ENCODE data around the gene WWC2. TPM values are rescaled to one million over a fixed set of nuclear protein-coding genes. Genes with fewer than 3 reads are reported as not detected.

Gene WWC2
- total RNA-seq (2021; ENCODE audit: unreplicated experiment) (39.1 TPM), Bru-seq, nascent RNA (percentile 88 among the genes with signal in this experiment), BruChase-seq, experiment 1, labeled RNA remaining after a 6-hour chase (percentile 78 among the genes with signal in this experiment), BruChase-seq, experiment 2, labeled RNA remaining after a 2-hour chase (percentile 80 among the genes with signal in this experiment)
- polyA plus RNA-seq (2012) = 12.9 and 13.1 TPM in 2 replicates
- long read RNA-seq, full-length matches to known transcripts = 34 of 60 reads
- long read RNA-seq, partial matches to known transcripts = 14 of 60 reads
- long read RNA-seq, other reads (novel, unspliced or antisense) = 12 of 60 reads

- TF ChIP-seq ZNF274 (IDR thresholded peaks at IDR 0.05; ENCODE audit: low read depth, low read length) = no peak
- peak; percentile 82; the same call in 1 of the 2 replicates for TF ChIP-seq SIN3A (IDR thresholded peaks at IDR 0.05; ENCODE audit: low read depth)
- peak; percentile 54; the same call in 1 of the 2 replicates for TF ChIP-seq SP1 (IDR thresholded peaks at IDR 0.05; ENCODE audit: low read depth)
- TF ChIP-seq, protein P1, sequence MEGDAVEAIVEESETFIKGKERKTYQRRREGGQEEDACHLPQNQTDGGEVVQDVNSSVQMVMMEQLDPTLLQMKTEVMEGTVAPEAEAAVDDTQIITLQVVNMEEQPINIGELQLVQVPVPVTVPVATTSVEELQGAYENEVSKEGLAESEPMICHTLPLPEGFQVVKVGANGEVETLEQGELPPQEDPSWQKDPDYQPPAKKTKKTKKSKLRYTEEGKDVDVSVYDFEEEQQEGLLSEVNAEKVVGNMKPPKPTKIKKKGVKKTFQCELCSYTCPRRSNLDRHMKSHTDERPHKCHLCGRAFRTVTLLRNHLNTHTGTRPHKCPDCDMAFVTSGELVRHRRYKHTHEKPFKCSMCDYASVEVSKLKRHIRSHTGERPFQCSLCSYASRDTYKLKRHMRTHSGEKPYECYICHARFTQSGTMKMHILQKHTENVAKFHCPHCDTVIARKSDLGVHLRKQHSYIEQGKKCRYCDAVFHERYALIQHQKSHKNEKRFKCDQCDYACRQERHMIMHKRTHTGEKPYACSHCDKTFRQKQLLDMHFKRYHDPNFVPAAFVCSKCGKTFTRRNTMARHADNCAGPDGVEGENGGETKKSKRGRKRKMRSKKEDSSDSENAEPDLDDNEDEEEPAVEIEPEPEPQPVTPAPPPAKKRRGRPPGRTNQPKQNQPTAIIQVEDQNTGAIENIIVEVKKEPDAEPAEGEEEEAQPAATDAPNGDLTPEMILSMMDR (IDR thresholded peaks at IDR 0.05 in 2 of 3, conservative IDR thresholded peaks at IDR 0.05 in 1 of 3; ENCODE audit: borderline replicate concordance in 1 of 3, insufficient read depth in 1 of 3, low read depth in 2 of 3, low read length in 2 of 3) = no peak
- peak; percentile 36 for TF ChIP-seq TCF7L2 (IDR thresholded peaks at IDR 0.05; ENCODE audit: borderline replicate concordance, extremely low read depth, insufficient read depth, insufficient read length)
- TF ChIP-seq POLR2A (IDR thresholded peaks at IDR 0.05; ENCODE audit: borderline replicate concordance, extremely low read depth, insufficient read depth, insufficient read length) = peak; percentile 44
- no peak for TF ChIP-seq SRF (IDR thresholded peaks at IDR 0.05; ENCODE audit: low read depth)
- 0 out of 2 replicates have a peak, but pooled peaks have one; percentile 32 for TF ChIP-seq CBX3 (IDR thresholded peaks at IDR 0.05; ENCODE audit: low read depth)
- peak; percentile 33 for TF ChIP-seq YY1 (IDR thresholded peaks at IDR 0.05; ENCODE audit: extremely low read depth, insufficient replicate concordance, low read depth, low read length)
- TF ChIP-seq EGR1 (IDR thresholded peaks at IDR 0.05; ENCODE audit: low read depth) = no peak
- peak; percentile 89 for TF ChIP-seq POLR2AphosphoS5 (IDR thresholded peaks at IDR 0.05; ENCODE audit: low read depth, low read length)
- TF ChIP-seq, protein P2, sequence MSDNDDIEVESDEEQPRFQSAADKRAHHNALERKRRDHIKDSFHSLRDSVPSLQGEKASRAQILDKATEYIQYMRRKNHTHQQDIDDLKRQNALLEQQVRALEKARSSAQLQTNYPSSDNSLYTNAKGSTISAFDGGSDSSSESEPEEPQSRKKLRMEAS (IDR thresholded peaks at IDR 0.05) = peak; percentile 81
- TF ChIP-seq ATF3 (IDR thresholded peaks at IDR 0.05) = no peak
- no peaks in the 10 kb centered on the region for H3K9me2 ChIP-seq (ENCODE audit: insufficient read depth)
- H3K9ac ChIP-seq (ENCODE audit: low read length) = peak within 1 kb of the TSS; percentile 85
- no peak within 1 kb of the TSS for H2AFZ ChIP-seq (ENCODE audit: low read depth, low read length, poor library complexity, severe bottlenecking)
- H3K27me3 ChIP-seq (ENCODE audit: insufficient read depth, low read length) = no peaks in the 10 kb centered on the region
- POLR2A ChIA-PET = interaction anchor here (1.0 kb wide), 1 partner anchor 25 kb away, joined by 3 read pairs; no protein-coding TSS in a partner anchor
- H3K36me3 ChIP-seq (ENCODE audit: control insufficient read depth in 1 of 2, insufficient read depth in 2 of 2, low read length in 2 of 2) = no peaks in the 10 kb centered on the region
- intact Hi-C loops (cut with micrococcal nuclease) = no loop called here
- no peaks in the 10 kb centered on the region for H3K9me3 ChIP-seq (ENCODE audit: control insufficient read depth in 1 of 2, insufficient read depth in 1 of 2, low read depth in 1 of 2, low read length in 2 of 2)
- H3K79me2 ChIP-seq (ENCODE audit: insufficient read depth, low read length) = peaks cover 44% of the 10 kb centered on the region
- H4K20me1 ChIP-seq (ENCODE audit: insufficient read depth) = peaks cover 6% of the 10 kb centered on the region; the same call in 1 of the 2 replicates
- H3K4me1 ChIP-seq (ENCODE audit: control insufficient read depth in 1 of 2, insufficient read depth in 2 of 2, low read length in 2 of 2) = peaks cover 12 to 22% of the 10 kb centered on the region in 2 experiments
- DNase-seq (ENCODE audit: low read depth, low spot score) = peak; percentile 80
- RAD21 ChIA-PET (ENCODE audit: low non-redundant PET in 1 of 2, low total read pairs in 2 of 2, uncharacterized antibody in 2 of 2, unreplicated experiment in 2 of 2) = interaction anchor here (0.6 to 1.4 kb wide), 3 partner anchors 26 to 152 kb away, joined by 3 to 4 read pairs (median 3); no protein-coding TSS in a partner anchor
- no TSS peak for BruUV-seq (replicated peaks)
- peak within 1 kb of the TSS; percentile 93 for H3K27ac ChIP-seq (ENCODE audit: low read depth, low read length)
- CTCF ChIA-PET = interaction anchor here (0.7 to 1.6 kb wide), 4 partner anchors 25 to 163 kb away, joined by 3 to 5 read pairs (median 4); no protein-coding TSS in a partner anchor
- peak; percentile 85 for ATAC-seq
- H3K4me3 ChIP-seq (replicated peaks in 1 of 2; ENCODE audit: low read depth in 1 of 2, low read length in 2 of 2) = peak within 1 kb of the TSS; percentile 76 to 79
- peak within 1 kb of the TSS; percentile 92 for H3K4me2 ChIP-seq (ENCODE audit: low read length)
Measured at GRCh38 chr4:183098723-183099536, at the start of gene WWC2. Gene WWC2 (plus strand): TSS chr4:183099257. CDS start chr4:183099492, 235 bp downstream.
